ENCODE measurements around the gene CASZ1.

The CASZ1 gene

DNA sequence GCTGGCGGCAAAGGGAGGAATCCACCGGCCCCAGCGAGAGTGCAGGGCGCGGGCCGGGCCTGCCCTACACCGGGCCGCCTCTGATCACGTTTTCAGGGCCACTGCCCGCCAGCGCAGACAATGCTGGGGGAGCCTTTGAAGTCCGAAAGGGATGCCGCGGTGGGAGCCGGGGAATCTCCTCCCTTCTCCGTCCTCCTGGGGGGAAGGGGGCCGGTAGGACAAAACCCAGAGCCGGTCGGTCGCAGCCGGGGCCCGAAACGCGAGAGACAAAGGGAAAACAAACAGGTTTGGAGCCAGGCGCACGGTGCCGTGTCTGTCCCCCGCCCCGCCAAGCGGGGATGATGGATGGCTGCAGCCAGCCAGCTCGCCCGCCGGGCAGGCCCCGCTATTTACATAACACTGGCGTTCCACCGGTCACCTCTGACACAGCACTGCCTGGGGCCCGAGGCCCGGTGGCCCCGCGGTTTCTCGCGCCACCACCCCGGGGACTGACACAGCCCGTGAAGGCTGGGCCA is 92.0 kb downstream of the CASZ1 start:
- H3K4me1 ChIP-seq (ENCODE audit: insufficient read depth, low read length) = peaks cover 6% of the 10 kb centered on the region; the same call in 1 of the 2 replicates
- H3K4me3 ChIP-seq (ENCODE audit: low read length) = peak overlapping the region; percentile 62; the same call in 1 of the 2 replicates
- no peaks in the 10 kb centered on the region for H3K9me3 ChIP-seq (ENCODE audit: insufficient read depth, low read depth, low read length)
- peaks cover 60% of the 10 kb centered on the region for H3K27me3 ChIP-seq (ENCODE audit: insufficient read depth, low read length)
- H3K36me3 ChIP-seq (ENCODE audit: insufficient read depth, low read depth, low read length) = no peaks in the 10 kb centered on the region
- H3K27ac ChIP-seq (ENCODE audit: low read length) = no peak overlapping the region
- peak overlapping the region; percentile 73; the same call in 1 of the 2 replicates for H3K9ac ChIP-seq (ENCODE audit: low read depth, low read length)

DNA sequence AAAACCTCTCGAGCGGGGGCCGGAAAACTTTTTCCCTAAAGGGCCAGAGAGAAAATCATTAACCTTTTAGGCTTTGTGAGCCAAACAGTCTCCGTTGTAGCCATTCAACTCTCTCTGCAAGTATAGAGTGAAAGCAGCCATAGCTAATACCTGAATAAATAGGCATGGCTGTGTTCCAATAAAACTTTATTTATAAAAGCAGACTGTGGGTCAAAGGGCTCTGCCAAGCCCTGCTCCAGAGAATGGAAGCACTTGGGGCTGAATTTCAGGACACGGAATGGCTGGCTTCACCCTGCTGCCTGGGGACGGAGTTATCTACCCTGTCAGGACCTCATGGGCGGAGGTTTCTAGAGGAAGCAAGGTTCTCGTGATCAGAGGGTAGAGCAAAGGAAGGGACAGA is 92.7 kb downstream of the CASZ1 start:
- Histone ChIP-seq H3K27ac (ENCODE audit: low read length) (no peak overlapping the region), H3K9me3 (ENCODE audit: insufficient read depth, low read depth, low read length) (no peaks in the 10 kb centered on the region), H3K4me3 (ENCODE audit: low read length) (peak overlapping the region; percentile 62; the same call in 1 of the 2 replicates), H3K4me1 (ENCODE audit: insufficient read depth, low read length) (peaks cover 4% of the 10 kb centered on the region; the same call in 1 of the 2 replicates), H3K9ac (ENCODE audit: low read depth, low read length) (peak overlapping the region; percentile 73; the same call in 1 of the 2 replicates), H3K27me3 (ENCODE audit: insufficient read depth, low read length) (peaks cover 56% of the 10 kb centered on the region), H3K36me3 (ENCODE audit: insufficient read depth, low read depth, low read length) (no peaks in the 10 kb centered on the region)

DNA sequence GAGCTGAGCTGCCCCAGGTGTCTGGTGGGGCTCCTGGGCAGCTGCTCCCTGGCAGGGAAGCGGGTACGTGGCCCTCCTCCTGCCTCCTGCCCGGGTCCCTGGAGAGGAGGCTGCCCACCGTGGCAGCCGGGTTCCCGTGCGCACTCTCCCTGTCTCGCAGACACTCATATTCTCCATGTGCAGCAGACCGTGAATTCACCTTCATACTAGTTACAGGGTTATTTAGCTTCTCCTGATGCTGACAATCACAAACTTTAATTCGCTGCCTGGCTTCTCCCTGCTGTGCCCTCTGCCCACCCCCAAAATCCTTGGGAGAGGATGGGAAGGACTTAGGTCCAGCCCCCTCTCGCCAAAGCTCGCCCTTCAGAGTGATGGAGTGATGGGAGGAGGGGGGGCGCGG is 95.3 kb downstream of the CASZ1 start:
- Histone ChIP-seq H3K9ac (ENCODE audit: low read depth, low read length) (no peak overlapping the region), H3K27ac (ENCODE audit: low read length) (no peak overlapping the region), H3K4me3 (ENCODE audit: low read length) (no peak overlapping the region), H3K9me3 (ENCODE audit: insufficient read depth, low read depth, low read length) (no peaks in the 10 kb centered on the region), H3K36me3 (ENCODE audit: insufficient read depth, low read depth, low read length) (no peaks in the 10 kb centered on the region), H3K4me1 (ENCODE audit: insufficient read depth, low read length) (peaks cover 4% of the 10 kb centered on the region; the same call in 1 of the 2 replicates), H3K27me3 (ENCODE audit: insufficient read depth, low read length) (peaks cover 44% of the 10 kb centered on the region)

DNA sequence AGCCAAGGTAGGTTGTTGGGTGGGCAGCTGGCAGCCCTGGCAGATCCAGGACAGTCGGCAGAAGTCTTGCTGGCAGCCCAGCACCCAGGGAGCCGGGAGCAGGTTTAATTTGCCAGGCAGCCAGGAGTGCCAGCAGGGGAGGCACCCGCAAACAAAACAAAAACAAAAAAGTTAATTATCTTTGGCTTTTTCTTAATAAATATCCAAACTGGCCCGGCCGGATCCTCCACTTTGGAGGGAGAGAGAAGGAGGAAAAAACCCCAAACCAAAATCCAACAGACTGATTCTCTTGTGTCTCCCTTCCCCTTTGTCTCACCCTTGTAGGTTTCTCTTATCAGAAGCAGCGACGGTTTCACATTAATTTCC is 97.0 kb downstream of the CASZ1 start:
- Histone ChIP-seq H3K27me3 (ENCODE audit: insufficient read depth, low read length) (peaks cover 39% of the 10 kb centered on the region), H3K4me1 (ENCODE audit: insufficient read depth, low read length) (peaks cover 4% of the 10 kb centered on the region; the same call in 1 of the 2 replicates), H3K27ac (ENCODE audit: low read length) (no peak overlapping the region), H3K9me3 (ENCODE audit: insufficient read depth, low read depth, low read length) (no peaks in the 10 kb centered on the region), H3K9ac (ENCODE audit: low read depth, low read length) (no peak overlapping the region), H3K4me3 (ENCODE audit: low read length) (no peak overlapping the region), H3K36me3 (ENCODE audit: insufficient read depth, low read depth, low read length) (no peaks in the 10 kb centered on the region)

DNA sequence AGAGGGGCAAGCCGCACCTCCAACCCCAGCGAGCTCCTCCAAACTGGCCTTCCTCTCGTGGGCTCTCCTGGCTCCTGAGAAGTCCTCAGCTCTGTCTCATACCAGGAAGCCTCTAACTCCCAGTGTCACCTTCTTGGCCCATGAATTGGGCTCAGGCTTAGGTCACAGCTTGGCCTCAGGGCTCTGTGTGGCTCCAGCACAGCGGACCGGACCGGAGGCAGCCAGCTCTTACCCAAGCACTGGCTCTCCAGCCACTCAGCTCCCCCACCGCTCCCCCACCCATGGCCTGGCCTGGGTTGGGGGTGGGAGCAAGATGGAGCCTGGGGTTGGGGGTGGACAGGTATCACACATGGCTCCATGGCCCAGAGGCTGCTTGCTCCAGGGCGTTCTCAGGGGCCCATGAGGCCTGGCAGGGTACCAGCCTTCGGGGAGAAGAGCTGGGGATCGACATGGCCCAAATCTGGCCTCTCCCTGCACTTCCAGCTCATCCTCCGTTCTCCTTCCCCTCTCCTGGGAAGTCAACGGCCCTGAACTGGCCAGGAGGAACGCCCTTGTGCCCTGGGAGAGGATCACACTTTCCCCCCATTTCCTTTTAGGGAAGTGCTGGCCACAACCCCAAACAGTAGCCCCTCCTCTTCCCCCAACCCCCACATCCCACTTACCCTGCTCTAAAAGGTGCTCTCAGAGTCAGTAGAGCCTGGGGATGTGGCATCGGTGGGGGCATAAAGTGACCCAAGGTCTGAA is 97.5 kb downstream of the CASZ1 start:
- no peaks in the 10 kb centered on the region for H3K36me3 ChIP-seq (ENCODE audit: insufficient read depth, low read depth, low read length)
- no peaks in the 10 kb centered on the region for H3K9me3 ChIP-seq (ENCODE audit: insufficient read depth, low read depth, low read length)
- no peak overlapping the region for H3K9ac ChIP-seq (ENCODE audit: low read depth, low read length)
- peaks cover 1% of the 10 kb centered on the region; the same call in 1 of the 2 replicates for H3K4me1 ChIP-seq (ENCODE audit: insufficient read depth, low read length)
- H3K27ac ChIP-seq (ENCODE audit: low read length) = no peak overlapping the region
- H3K4me3 ChIP-seq (ENCODE audit: low read length) = no peak overlapping the region
- peaks cover 35% of the 10 kb centered on the region for H3K27me3 ChIP-seq (ENCODE audit: insufficient read depth, low read length)

DNA sequence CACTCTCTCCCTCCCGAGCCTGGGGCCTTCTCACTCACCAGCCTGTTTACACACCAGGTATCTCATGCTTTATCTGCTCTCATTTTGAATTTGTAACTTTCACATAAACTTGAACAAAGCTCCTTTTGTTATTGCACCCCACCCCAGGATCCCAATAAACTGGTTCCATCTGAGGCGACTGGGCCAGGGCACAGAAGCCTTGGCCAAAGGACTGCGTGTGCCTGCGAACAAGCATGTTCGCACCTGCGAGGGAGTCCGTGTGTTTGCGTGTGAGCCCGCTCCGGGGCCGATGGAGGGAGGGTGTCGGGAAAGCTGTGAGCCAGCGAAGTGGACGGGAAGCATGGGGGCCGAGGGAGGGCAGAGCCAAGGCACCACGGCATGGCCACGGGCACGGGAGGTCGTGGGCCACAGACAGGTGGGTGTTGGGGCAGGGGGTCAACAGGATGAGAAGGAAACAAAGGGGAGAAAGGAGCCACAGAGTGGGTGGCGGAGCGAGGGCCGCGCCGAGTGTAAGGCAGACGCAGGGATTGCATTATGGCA is 98.8 kb downstream of the CASZ1 start:
- Histone ChIP-seq H3K9ac (ENCODE audit: low read depth, low read length) (no peak overlapping the region), H3K27me3 (ENCODE audit: insufficient read depth, low read length) (peaks cover 31% of the 10 kb centered on the region), H3K4me1 (ENCODE audit: insufficient read depth, low read length) (no peaks in the 10 kb centered on the region; the same call in 1 of the 2 replicates), H3K4me3 (ENCODE audit: low read length) (no peak overlapping the region), H3K9me3 (ENCODE audit: insufficient read depth, low read depth, low read length) (no peaks in the 10 kb centered on the region), H3K27ac (ENCODE audit: low read length) (no peak overlapping the region), H3K36me3 (ENCODE audit: insufficient read depth, low read depth, low read length) (no peaks in the 10 kb centered on the region)

DNA sequence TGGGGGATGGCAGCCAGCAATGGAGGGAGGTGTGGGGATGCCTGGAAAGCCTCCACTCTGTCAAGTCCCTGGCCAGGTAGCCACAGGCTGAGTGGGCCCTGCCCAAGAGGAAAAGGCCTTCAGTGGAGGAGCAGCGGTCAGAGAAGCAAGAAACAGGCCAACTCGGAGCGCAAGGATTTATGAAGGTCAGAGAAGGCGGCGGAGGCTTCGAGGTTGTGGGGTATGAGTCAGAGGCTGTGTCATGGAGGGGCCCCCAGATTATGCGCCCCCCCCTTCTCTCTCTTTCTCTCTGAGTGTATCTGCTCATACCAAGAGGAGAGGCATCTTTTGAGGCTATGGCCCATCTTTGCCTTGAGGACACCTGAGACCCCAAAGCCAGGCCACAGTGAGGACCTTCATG is 99.5 kb downstream of the CASZ1 start:
- Histone ChIP-seq H3K4me3 (ENCODE audit: low read length) (no peak overlapping the region), H3K9me3 (ENCODE audit: insufficient read depth, low read depth, low read length) (no peaks in the 10 kb centered on the region), H3K27ac (ENCODE audit: low read length) (no peak overlapping the region)

DNA sequence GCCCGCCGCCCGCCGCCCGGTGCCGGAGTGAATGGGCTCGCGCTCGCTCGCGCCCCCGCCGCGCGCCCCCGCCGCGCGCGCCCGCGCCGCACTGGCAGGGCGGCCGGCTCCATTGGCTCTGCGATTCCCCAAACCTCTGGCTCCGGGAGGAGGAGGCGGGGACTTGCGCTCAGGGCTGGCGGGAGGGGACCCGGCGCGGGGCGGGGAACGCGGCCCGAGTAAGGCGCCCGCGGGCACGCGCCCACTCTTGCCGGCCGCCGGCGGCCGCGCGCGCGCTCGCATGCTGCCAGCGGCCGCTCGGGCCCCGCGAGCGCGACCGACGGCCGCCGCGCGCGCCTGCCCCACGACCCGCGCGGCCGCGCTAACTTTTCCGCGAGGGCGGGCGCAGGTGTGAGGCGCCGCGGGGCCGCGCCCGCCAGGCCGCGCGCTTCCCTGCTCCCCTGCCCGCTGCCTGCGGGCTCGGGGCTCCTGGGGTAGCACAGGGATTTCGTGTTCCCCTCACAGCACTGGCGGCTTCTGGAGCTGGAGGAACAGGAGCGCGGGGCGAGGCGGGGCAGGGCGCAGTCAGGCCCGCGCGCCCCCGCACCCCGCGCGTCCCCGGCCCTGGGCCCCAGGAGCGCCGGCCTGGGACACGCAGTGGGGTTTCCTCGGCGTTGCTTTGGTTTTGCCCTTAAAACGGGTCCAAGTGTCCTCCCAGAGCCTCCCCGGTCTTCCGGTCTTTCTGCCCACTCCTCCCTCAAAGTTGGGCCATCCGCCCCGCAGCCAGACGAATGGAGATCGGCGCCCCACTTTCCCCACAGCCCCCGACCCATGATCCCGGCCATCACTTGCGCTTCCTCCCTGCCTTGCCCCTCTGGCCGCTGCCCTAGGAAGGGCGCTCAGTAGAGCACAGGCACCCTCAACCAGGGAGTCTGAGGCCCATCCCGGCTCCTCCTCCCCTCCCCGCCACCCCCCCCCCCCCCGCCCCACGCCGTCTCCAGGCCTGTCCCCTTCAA is 101.5 kb downstream of the CASZ1 start:
- H3K4me3 ChIP-seq (ENCODE audit: low read length) = peak overlapping the region; percentile 67; the same call in 1 of the 2 replicates
- H3K4me1 ChIP-seq (ENCODE audit: insufficient read depth, low read length) = no peaks in the 10 kb centered on the region; the same call in 1 of the 2 replicates
- H3K36me3 ChIP-seq (ENCODE audit: insufficient read depth, low read depth, low read length) = no peaks in the 10 kb centered on the region
- H3K9ac ChIP-seq (ENCODE audit: low read depth, low read length) = no peak overlapping the region; the same call in 1 of the 2 replicates
- H3K27me3 ChIP-seq (ENCODE audit: insufficient read depth, low read length) = peaks cover 25% of the 10 kb centered on the region
- H3K27ac ChIP-seq (ENCODE audit: low read length) = no peak overlapping the region
- no peaks in the 10 kb centered on the region for H3K9me3 ChIP-seq (ENCODE audit: insufficient read depth, low read depth, low read length)

More for the DNA sequence above, 99.5 kb downstream of the CASZ1 start:
- Histone ChIP-seq H3K27me3 (ENCODE audit: insufficient read depth, low read length) (peaks cover 27% of the 10 kb centered on the region), H3K9ac (ENCODE audit: low read depth, low read length) (no peak overlapping the region), H3K36me3 (ENCODE audit: insufficient read depth, low read depth, low read length) (no peaks in the 10 kb centered on the region), H3K4me1 (ENCODE audit: insufficient read depth, low read length) (no peaks in the 10 kb centered on the region; the same call in 1 of the 2 replicates)

DNA sequence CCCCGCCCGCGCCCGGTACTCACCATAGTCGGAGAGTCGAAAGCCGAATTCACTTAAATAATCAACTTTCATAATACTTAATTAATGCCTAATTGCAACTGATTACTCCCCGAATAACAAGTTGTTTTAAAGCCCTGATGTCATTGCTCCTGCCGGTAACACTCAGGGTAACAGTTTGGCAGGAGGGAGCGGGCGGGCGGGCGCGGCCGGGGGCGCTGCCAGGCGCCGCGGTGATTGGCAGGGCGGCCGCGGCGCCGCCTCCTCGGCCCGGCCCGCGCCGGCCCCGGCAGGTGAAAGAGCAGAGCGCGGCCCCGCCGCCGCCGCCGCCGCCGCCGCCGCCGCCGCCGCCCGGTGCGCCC is 102.2 kb downstream of the CASZ1 start:
- Histone ChIP-seq H3K27me3 (ENCODE audit: insufficient read depth, low read length) (peaks cover 25% of the 10 kb centered on the region), H3K9me3 (ENCODE audit: insufficient read depth, low read depth, low read length) (no peaks in the 10 kb centered on the region), H3K36me3 (ENCODE audit: insufficient read depth, low read depth, low read length) (no peaks in the 10 kb centered on the region), H3K27ac (ENCODE audit: low read length) (no peak overlapping the region), H3K9ac (ENCODE audit: low read depth, low read length) (no peak overlapping the region), H3K4me3 (ENCODE audit: low read length) (peak overlapping the region; percentile 67), H3K4me1 (ENCODE audit: insufficient read depth, low read length) (no peaks in the 10 kb centered on the region; the same call in 1 of the 2 replicates)

DNA sequence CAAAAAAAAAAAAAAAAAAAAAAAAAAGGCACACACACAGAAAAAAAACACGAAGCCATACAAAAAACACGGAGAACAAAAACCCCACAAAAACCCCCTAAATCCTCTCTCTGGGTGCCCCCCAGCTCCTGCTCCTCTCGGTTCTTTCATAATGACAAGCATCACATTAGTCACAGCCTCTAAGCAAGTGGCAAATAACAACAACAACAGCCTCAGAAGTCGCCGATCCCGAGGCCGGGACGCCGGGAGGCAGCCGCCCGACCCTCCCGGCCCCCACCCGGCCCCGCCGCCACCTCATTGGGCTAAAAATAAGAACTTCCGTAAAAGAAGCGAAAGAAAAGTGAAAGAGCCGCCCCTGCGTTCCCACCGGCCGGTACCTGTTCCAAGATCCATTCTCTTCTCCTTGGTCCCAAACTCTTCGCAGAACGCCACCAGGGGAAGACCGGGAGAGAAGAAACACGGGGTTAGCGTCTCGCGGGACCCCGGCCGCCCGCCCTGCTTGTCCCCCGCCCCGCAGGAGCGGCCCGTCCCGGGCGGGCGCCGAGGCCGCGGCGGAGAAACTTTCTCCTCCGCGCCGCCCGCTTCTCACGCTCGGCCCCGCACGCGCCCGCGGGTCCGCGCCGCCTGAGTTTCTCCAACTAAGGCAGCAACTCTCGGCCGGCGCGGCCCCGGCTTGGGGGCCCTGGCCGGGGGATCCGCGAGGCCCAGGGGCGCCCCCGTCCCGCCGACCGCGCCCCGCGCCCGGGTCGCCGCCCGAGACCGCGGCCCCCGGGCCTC is 102.8 kb downstream of the CASZ1 start:
- Histone ChIP-seq H3K27ac (ENCODE audit: low read length) (no peak overlapping the region), H3K9ac (ENCODE audit: low read depth, low read length) (no peak overlapping the region), H3K27me3 (ENCODE audit: insufficient read depth, low read length) (peaks cover 25% of the 10 kb centered on the region), H3K9me3 (ENCODE audit: insufficient read depth, low read depth, low read length) (no peaks in the 10 kb centered on the region), H3K36me3 (ENCODE audit: insufficient read depth, low read depth, low read length) (no peaks in the 10 kb centered on the region), H3K4me1 (ENCODE audit: insufficient read depth, low read length) (no peaks in the 10 kb centered on the region; the same call in 1 of the 2 replicates), H3K4me3 (ENCODE audit: low read length) (peak overlapping the region; percentile 67)

DNA sequence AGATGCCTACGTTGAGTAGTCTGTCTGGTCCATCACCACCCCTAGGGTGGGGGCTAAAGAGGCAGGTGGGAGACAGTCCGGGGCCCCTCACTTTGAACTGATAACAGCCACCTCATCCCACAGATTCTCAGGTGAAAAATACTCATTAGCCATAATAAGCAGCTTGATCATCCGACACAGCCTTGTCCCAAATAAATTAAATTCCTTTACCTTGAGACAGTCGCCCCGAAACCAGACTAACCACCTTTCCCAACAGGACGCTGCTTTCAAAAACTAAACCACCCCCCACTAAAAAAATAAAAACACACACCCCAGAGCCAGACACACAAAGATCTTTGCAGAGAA is 103.3 kb downstream of the CASZ1 start:
- no peaks in the 10 kb centered on the region for H3K9me3 ChIP-seq (ENCODE audit: insufficient read depth, low read depth, low read length)
- H3K36me3 ChIP-seq (ENCODE audit: insufficient read depth, low read depth, low read length) = no peaks in the 10 kb centered on the region
- peak overlapping the region; percentile 67 for H3K4me3 ChIP-seq (ENCODE audit: low read length)
- H3K27me3 ChIP-seq (ENCODE audit: insufficient read depth, low read length) = peaks cover 25% of the 10 kb centered on the region
- no peaks in the 10 kb centered on the region; the same call in 1 of the 2 replicates for H3K4me1 ChIP-seq (ENCODE audit: insufficient read depth, low read length)
- H3K27ac ChIP-seq (ENCODE audit: low read length) = no peak overlapping the region
- H3K9ac ChIP-seq (ENCODE audit: low read depth, low read length) = no peak overlapping the region

Data from iPS-20b (cell line).